A549 (cell line): ENCODE results near the gene PLPP3. TPM values are rescaled to one million over a fixed set of nuclear protein-coding genes. Genes with fewer than 3 reads are reported as not detected.

Source experiments
- ATAC-seq, 2 experiments: fragments of 200-7000 bp in 1 of 2; fragments of >200 bp in 1 of 2; cut with Nextera tagmentation in 1 of 2; cut with Tn5 transposase in 1 of 2; 3 replicates each; pipeline versions ENCODE4 v1.8.0 to v1.9.1; 2018 to 2020; ENCODE audit warnings: mild to moderate bottlenecking in 1 of 2, moderate library complexity in 1 of 2
- CTCF ChIA-PET: fragments of 300-600 bp; sonication (Branson Sonifier 250); formaldehyde crosslinking; extraction: SDS; loops from one replicate; lab custom pipeline; 2021; ENCODE audit warnings: antibody characterized with exemption, inconsistent platforms; lab: Yijun Ruan, JAX
- POLR2A ChIA-PET: fragments of 350-600 bp; formaldehyde crosslinking; extraction: SDS; loops from one replicate; lab custom pipeline; 2021; ENCODE audit warnings: antibody characterized with exemption, inconsistent platforms; lab: Yijun Ruan, JAX
- DNase-seq, 2 experiments: peaks; one replicate each; pipeline versions ENCODE4 v3.0.0 to v3.0.0-alpha.2; 2011 to 2016; ENCODE audit warnings: low read depth in 1 of 2, low spot score in 1 of 2
- FAIRE-seq: peaks from 2 replicates; lab custom pipeline; 2011; peaks lifted over from hg19 to GRCh38; lab: Jason Lieb, UNC
- H3K27ac ChIP-seq, 2 experiments: fragments of >200 bp; sonication (Bioruptor Twin); formaldehyde crosslinking; 3 replicates each; pipeline ENCODE4 v1.5.1; 2016 to 2017
- H3K4me1 ChIP-seq: fragments of >200 bp; sonication (Bioruptor Twin); formaldehyde crosslinking; 3 replicates; pipeline ENCODE4 v1.6.1; 2016
- H3K4me2 ChIP-seq: fragments of >200 bp; sonication (Bioruptor Twin); formaldehyde crosslinking; 3 replicates; pipeline ENCODE4 v1.6.1; 2016
- H3K4me3 ChIP-seq: fragments of >200 bp; sonication (Bioruptor Twin); formaldehyde crosslinking; 3 replicates; pipeline ENCODE4 v1.5.1; 2016
- H3K9me3 ChIP-seq: fragments of >200 bp; sonication (Bioruptor Twin); formaldehyde crosslinking; 3 replicates; pipeline ENCODE4 v1.6.1; 2016
- CBX2 ChIP-seq: fragments of 200-600 bp; sonication (generic); IDR thresholded peaks from 2 replicates; pipeline ENCODE4 v1.6.1; 2016; ENCODE audit warnings: low read depth, mild to moderate bottlenecking, borderline replicate concordance
- CBX8 ChIP-seq: fragments of 200-600 bp; sonication (generic); IDR thresholded peaks from 2 replicates; pipeline ENCODE4 v1.6.1; 2016
- CHD2 ChIP-seq: fragments of 150-350 bp; IDR thresholded peaks from 2 replicates; pipeline ENCODE4 v1.6.1; 2014; ENCODE audit warnings: low read length; ENCODE audit not compliant: partially characterized antibody
- EHMT2 ChIP-seq: fragments of 200-600 bp; sonication (generic); IDR thresholded peaks from 2 replicates; pipeline ENCODE4 v1.6.1; 2016; ENCODE audit warnings: antibody characterized with exemption, low read depth, mild to moderate bottlenecking, moderate library complexity
- ELK1 ChIP-seq: fragments of 150-350 bp; IDR thresholded peaks from 2 replicates; pipeline ENCODE4 v1.6.1; 2014; ENCODE audit warnings: low read depth, mild to moderate bottlenecking, low read length
- EP300 ChIP-seq, 2 experiments: fragments of >200 bp; sonication (Bioruptor Twin); formaldehyde crosslinking; IDR thresholded peaks; 2 replicates in 1 of 2; 3 replicates in 1 of 2; pipeline ENCODE4 v1.6.1; 2016 to 2017
- ESRRA ChIP-seq: fragments of 150-350 bp; IDR thresholded peaks from 2 replicates; pipeline ENCODE4 v1.6.1; 2014; ENCODE audit warnings: mild to moderate bottlenecking, low read length, borderline replicate concordance
- FOSB ChIP-seq: fragments of 250-450 bp; sonication (Bioruptor Pico); IDR thresholded peaks from 2 replicates; pipeline ENCODE4 v1.5.0; 2020; ENCODE audit warnings: mild to moderate bottlenecking, moderate library complexity
- FOSL2 ChIP-seq, 2 experiments: fragments of 450-650 bp in 1 of 2; fragments of >200 bp in 1 of 2; sonication (Bioruptor Twin) in 1 of 2; formaldehyde crosslinking; IDR thresholded peaks; 2 replicates each; pipeline versions ENCODE4 v1.5.0 to v1.6.1; 2016 to 2020; ENCODE audit warnings: mild to moderate bottlenecking in 1 of 2, moderate library complexity in 1 of 2
- HDAC2 ChIP-seq: fragments of 200-600 bp; sonication (generic); IDR thresholded peaks from 2 replicates; pipeline ENCODE4 v1.6.1; 2016
- HES2 ChIP-seq: fragments of >200 bp; sonication (Bioruptor Twin); formaldehyde crosslinking; IDR thresholded peaks from 2 replicates; pipeline ENCODE4 v1.6.1; 2016
- HEYL ChIP-seq: fragments of 250-450 bp; sonication (Bioruptor Pico); IDR thresholded peaks from 2 replicates; pipeline ENCODE4 v1.8.0; 2021; ENCODE audit warnings: mild to moderate bottlenecking, moderate library complexity
- HMGXB4 ChIP-seq: fragments of 250-450 bp; sonication (Bioruptor Pico); IDR thresholded peaks from 2 replicates; pipeline ENCODE4 v1.5.0; 2021; ENCODE audit warnings: mild to moderate bottlenecking, moderate library complexity, borderline replicate concordance
- HOXA7 ChIP-seq: fragments of 250-450 bp; sonication (Bioruptor Pico); IDR thresholded peaks from 2 replicates; pipeline ENCODE4 v1.5.0; 2020; ENCODE audit warnings: mild to moderate bottlenecking, moderate library complexity
- HOXB5 ChIP-seq: fragments of 250-450 bp; sonication (Bioruptor Pico); IDR thresholded peaks from 2 replicates; pipeline ENCODE4 v1.5.0; 2020; ENCODE audit warnings: mild to moderate bottlenecking, moderate library complexity
- JUN ChIP-seq, 2 experiments: fragments of >200 bp; sonication (Bioruptor Twin); formaldehyde crosslinking; IDR thresholded peaks; 2 replicates in 1 of 2; 3 replicates in 1 of 2; pipeline ENCODE4 v1.6.1; 2016 to 2017
- MAX ChIP-seq: IDR thresholded peaks from 2 replicates; pipeline ENCODE4 v1.6.1; 2012
- MAZ ChIP-seq: fragments of 150-350 bp; IDR thresholded peaks from 2 replicates; pipeline ENCODE4 v1.6.1; 2014; ENCODE audit warnings: antibody characterized with exemption, low read depth, low read length, borderline replicate concordance
- NFE2L2 ChIP-seq: fragments of 150-350 bp; conservative IDR thresholded peaks from 2 replicates; pipeline ENCODE4 v1.6.1; 2014; ENCODE audit warnings: low read length
- NPAS2 ChIP-seq: fragments of 250-450 bp; sonication (Bioruptor Pico); IDR thresholded peaks from 2 replicates; pipeline ENCODE4 v1.8.0; 2022; ENCODE audit warnings: mild to moderate bottlenecking, moderate library complexity, borderline replicate concordance
- PBX3 ChIP-seq: IDR thresholded peaks from 2 replicates; pipeline ENCODE4 v1.6.1; 2012
- POLR2A ChIP-seq: IDR thresholded peaks from 2 replicates; pipeline ENCODE4 v1.6.1; 2012; ENCODE audit warnings: mild to moderate bottlenecking, low read length
- RAD21 ChIP-seq, 2 experiments: fragments of >200 bp in 1 of 2; sonication (Bioruptor Twin) in 1 of 2; formaldehyde crosslinking in 1 of 2; IDR thresholded peaks in 1 of 2; conservative IDR thresholded peaks in 1 of 2; 2 replicates in 1 of 2; 3 replicates in 1 of 2; pipeline ENCODE4 v1.6.1; 2012 to 2018; ENCODE audit warnings: inconsistent platforms in 1 of 2
- RARB ChIP-seq: fragments of 250-450 bp; sonication (Bioruptor Pico); IDR thresholded peaks from 2 replicates; pipeline ENCODE4 v1.8.0; 2021; ENCODE audit warnings: mild to moderate bottlenecking, moderate library complexity
- RCOR1 ChIP-seq: fragments of 150-350 bp; IDR thresholded peaks from 2 replicates; pipeline ENCODE4 v1.6.1; 2014; ENCODE audit warnings: antibody characterized with exemption, low read length, low read depth
- RNF2 ChIP-seq: fragments of 200-600 bp; sonication (generic); IDR thresholded peaks from 2 replicates; pipeline ENCODE4 v1.6.1; 2016; ENCODE audit warnings: low read depth, mild to moderate bottlenecking, antibody characterized with exemption, moderate library complexity, borderline replicate concordance
- SREBF2 ChIP-seq: fragments of 450-650 bp; IDR thresholded peaks from 2 replicates; pipeline ENCODE4 v1.6.1; 2014; ENCODE audit warnings: mild to moderate bottlenecking, moderate library complexity
- TP53 ChIP-seq: fragments of 250-450 bp; sonication (Bioruptor Pico); IDR thresholded peaks from 2 replicates; pipeline ENCODE4 v1.5.0; 2021; ENCODE audit warnings: mild to moderate bottlenecking, moderate library complexity
- ZFP36 ChIP-seq: fragments of 450-650 bp; IDR thresholded peaks from 2 replicates; pipeline ENCODE4 v1.6.1; 2014; ENCODE audit warnings: borderline replicate concordance; ENCODE audit not compliant: partially characterized antibody
- ZNF302 ChIP-seq: fragments of 250-450 bp; sonication (Bioruptor Pico); IDR thresholded peaks from 2 replicates; pipeline ENCODE4 v1.9.0; 2021; ENCODE audit warnings: inconsistent platforms, mild to moderate bottlenecking, moderate library complexity
- ZSCAN20 ChIP-seq: fragments of 250-450 bp; sonication (Bioruptor Pico); IDR thresholded peaks from 2 replicates; pipeline ENCODE4 v1.8.0; 2022; ENCODE audit warnings: mild to moderate bottlenecking, moderate library complexity
- WGBS: methylation state at CpG from one replicate; pipeline ENCODE4 v1.1.6; 2017; ENCODE audit errors: missing lambda C conversion rate; 5-methylcytosine and 5-hydroxymethylcytosine counted together
- polyA plus RNA-seq, 4 experiments: library from polyadenylated mRNA; depleted of rRNA in 3 of 4; stranded (reverse); fragments of >200 nt; fragmentation: RNase III in 1 of 4; extraction: RNeasy Plus Mini Kit Qiagen cat#74134 plus additional on column Dnase treatment in 1 of 4; gene quantifications; 2 replicates in 3 of 4; 3 replicates in 1 of 4; pipeline ENCODE4 v1.2.3, GENCODE V29; 2011 to 2017

Gene PLPP3
- polyA plus RNA-seq, 2 of the 4 experiments (the other 2 are of a cell fraction), result 23.6 to 25.6 TPM

- Histone ChIP-seq H3K27ac (no peak overlapping the region; a peak in 1 of 6 replicates), H3K4me3 (no peak overlapping the region), H3K4me2 (no peak overlapping the region), H3K4me1 (no peaks in the 10 kb centered on the region), H3K9me3 (no peaks in the 10 kb centered on the region)
- no peak for TF ChIP-seq ELK1
- no peak for TF ChIP-seq HOXB5
- no peak for TF ChIP-seq NPAS2 (CRISPR knock-in tag)
- no peak for TF ChIP-seq HEYL
- no peak for TF ChIP-seq CBX2
- no peak for TF ChIP-seq HDAC2
- TF ChIP-seq EP300 (IDR thresholded peaks at IDR 0.05), result no peak
- no peak for TF ChIP-seq HES2
- TF ChIP-seq ZFP36, result no peak
- TF ChIP-seq NFE2L2, result no peak
- no peak for TF ChIP-seq MAZ
- no peak for TF ChIP-seq RAD21 (conservative IDR thresholded peaks at IDR 0.05 in 1 of 2, IDR thresholded peaks at IDR 0.05 in 1 of 2)
- TF ChIP-seq FOSB (CRISPR knock-in tag), result no peak
- TF ChIP-seq SREBF2, result no peak
- ChIA-PET CTCF (no interaction called here), POLR2A (no interaction called here)
- FAIRE-seq (no peak), DNase-seq (no peak), ATAC-seq (no peak)
- WGBS, result 93% methylated on average over 8 of the region's 8 CpGs
Measured at GRCh38 chr1:56527548-56528302, 51.6 kb downstream of the PLPP3 start.

- no peak overlapping the region for H3K4me3 ChIP-seq
- 78% methylated on average over 5 of the region's 5 CpGs for WGBS
- H3K27ac ChIP-seq, result no peak overlapping the region
- H3K4me1 ChIP-seq, result no peaks in the 10 kb centered on the region
- CTCF ChIA-PET, result no interaction called here
- ATAC-seq (no peak), DNase-seq (no peak), FAIRE-seq (no peak)
- H3K4me2 ChIP-seq, result no peak overlapping the region
- H3K9me3 ChIP-seq, result no peaks in the 10 kb centered on the region
- POLR2A ChIA-PET, result no interaction called here
- no peak for TF ChIP-seq RCOR1
- no peak for TF ChIP-seq ESRRA
- no peak for TF ChIP-seq ZNF302
- TF ChIP-seq HOXA7 (CRISPR knock-in tag), result no peak
- no peak for TF ChIP-seq POLR2A
- no peak for TF ChIP-seq EHMT2
- TF ChIP-seq CHD2, result no peak
- no peak for TF ChIP-seq ZSCAN20 (CRISPR knock-in tag)
- TF ChIP-seq TP53 (CRISPR knock-in tag), result no peak
- no peak for TF ChIP-seq JUN (IDR thresholded peaks at IDR 0.05)
- no peak for TF ChIP-seq PBX3
- no peak for TF ChIP-seq RNF2
- TF ChIP-seq CBX8, result no peak
- TF ChIP-seq HMGXB4, result no peak
- TF ChIP-seq FOSL2 (IDR thresholded peaks at IDR 0.05), result no peak
- no peak for TF ChIP-seq FOSL2 (CRISPR knock-in tag; IDR thresholded peaks at IDR 0.05)
- no peak for TF ChIP-seq MAX
- no peak for TF ChIP-seq RARB (CRISPR knock-in tag)
- TF ChIP-seq CBX2, result no peak
Measured at GRCh38 chr1:56526571-56527174, 52.7 kb downstream of the PLPP3 start.
